IMR-90 (cell line): ENCODE results near the gene NACC2. TPM values are rescaled to one million over a fixed set of nuclear protein-coding genes. Genes with fewer than 3 reads are reported as not detected.
A peak's percentile ranks its signal among the peaks of the same experiment; 100 is the strongest.

ENCODE experiments used
- ATAC-seq: fragments of 200-7000 bp; cut with Tn5 transposase; 2 replicates; pipeline ENCODE4 v1.9.1; 2020; ENCODE audit warnings: low read depth, mild to moderate bottlenecking, moderate library complexity
- BruUV-seq: library from RNA; stranded (reverse); fragments of 400-500 nt; replicated peaks from 2 replicates; lab custom pipeline; 2021; lab: Mats Ljungman, UMichigan
- CTCF ChIA-PET: fragments of 300-600 bp; formaldehyde crosslinking; extraction: SDS; loops from one replicate; lab custom pipeline; 2021; ENCODE audit warnings: antibody characterized with exemption; lab: Yijun Ruan, JAX
- POLR2A ChIA-PET: fragments of 300-600 bp; sonication (Branson Sonifier 250); formaldehyde crosslinking; loops from one replicate; lab custom pipeline; 2022; ENCODE audit warnings: antibody characterized with exemption; ENCODE audit not compliant: unreplicated experiment; lab: Charles Lee
- DNase-seq: peaks from one replicate; pipeline ENCODE4 v3.0.0; 2013
- H2AFZ ChIP-seq: replicated peaks from 2 replicates; pipeline ENCODE3; 2013; ENCODE audit warnings: low read length, mild to moderate bottlenecking; ENCODE audit not compliant: poor library complexity
- H2AK5ac ChIP-seq: 2 replicates; pipeline ENCODE4 v1.6.1; 2013; ENCODE audit warnings: low read depth, low read length, inconsistent platforms
- H2AK9ac ChIP-seq: replicated peaks from 2 replicates; pipeline ENCODE3; 2013; ENCODE audit warnings: mild to moderate bottlenecking, low read depth, low read length, moderate library complexity; ENCODE audit not compliant: poor library complexity
- H2BK120ac ChIP-seq: 2 replicates; pipeline ENCODE4 v1.6.1; 2013; ENCODE audit warnings: low read depth, low read length, inconsistent platforms
- H2BK15ac ChIP-seq: 3 replicates; pipeline ENCODE4 v1.6.1; 2013; ENCODE audit warnings: low read depth, low read length, inconsistent platforms
- H2BK20ac ChIP-seq: 2 replicates; pipeline ENCODE4 v1.6.1; 2013; ENCODE audit warnings: low read depth, mild to moderate bottlenecking, inconsistent platforms, low read length, moderate library complexity
- H2BK5ac ChIP-seq: 2 replicates; pipeline ENCODE4 v1.6.1; 2013; ENCODE audit warnings: mild to moderate bottlenecking, low read depth, low read length, inconsistent platforms; ENCODE audit not compliant: poor library complexity, severe bottlenecking
- H3K14ac ChIP-seq: replicated peaks from 2 replicates; pipeline ENCODE4 v1.6.1; 2013; ENCODE audit warnings: low read depth, low read length, inconsistent platforms
- H3K18ac ChIP-seq: 2 replicates; pipeline ENCODE4 v1.6.1; 2013; ENCODE audit warnings: low read depth, low read length, control low read depth
- H3K23ac ChIP-seq: 2 replicates; pipeline ENCODE4 v1.6.1; 2013; ENCODE audit warnings: low read depth, low read length, inconsistent platforms
- H3K27ac ChIP-seq: 2 replicates; pipeline ENCODE4 v1.5.1; 2013; ENCODE audit warnings: mild to moderate bottlenecking, control low read depth, low read length; ENCODE audit not compliant: insufficient read depth
- H3K27me3 ChIP-seq: 2 replicates; pipeline ENCODE4 v1.6.1; 2013; ENCODE audit warnings: low read length; ENCODE audit not compliant: control insufficient read depth, insufficient read depth
- H3K36me3 ChIP-seq: 2 replicates; pipeline ENCODE4 v1.6.1; 2013; ENCODE audit warnings: low read length, mixed read lengths; ENCODE audit not compliant: control insufficient read depth, insufficient read depth
- H3K4ac ChIP-seq: 2 replicates; pipeline ENCODE4 v1.6.1; 2013; ENCODE audit warnings: low read depth, low read length, inconsistent platforms
- H3K4me1 ChIP-seq: 2 replicates; pipeline ENCODE4 v1.6.1; 2013; ENCODE audit warnings: low read length, mixed read lengths; ENCODE audit not compliant: control insufficient read depth, insufficient read depth
- H3K4me2 ChIP-seq: 2 replicates; pipeline ENCODE4 v1.6.1; 2013; ENCODE audit warnings: low read depth, mild to moderate bottlenecking, control low read depth, low read length, moderate library complexity
- H3K4me3 ChIP-seq: 2 replicates; pipeline ENCODE4 v1.5.1; 2013; ENCODE audit warnings: low read depth, mild to moderate bottlenecking, control low read depth, low read length, moderate library complexity; ENCODE audit not compliant: insufficient read depth
- H3K56ac ChIP-seq: 2 replicates; pipeline ENCODE4 v1.6.1; 2013; ENCODE audit warnings: low read length, inconsistent platforms; ENCODE audit not compliant: insufficient read depth; ENCODE audit errors: extremely low read depth
- H3K79me1 ChIP-seq, 2 experiments: 2 replicates each; pipeline ENCODE4 v1.6.1; 2013; ENCODE audit warnings: low read length in 2 of 2, inconsistent platforms in 1 of 2, low read depth in 1 of 2
- H3K9ac ChIP-seq: 2 replicates; pipeline ENCODE4 v1.6.1; 2013; ENCODE audit warnings: low read depth, low read length, control low read depth
- H3K9me1 ChIP-seq: 2 replicates; pipeline ENCODE4 v1.6.1; 2013; ENCODE audit warnings: low read length, inconsistent platforms; ENCODE audit not compliant: insufficient read depth
- H3K9me3 ChIP-seq: 2 replicates; pipeline ENCODE4 v1.6.1; 2013; ENCODE audit warnings: low read length; ENCODE audit not compliant: control insufficient read depth, insufficient read depth
- H4K20me1 ChIP-seq: 2 replicates; pipeline ENCODE4 v1.6.1; 2013; ENCODE audit warnings: low read length, inconsistent platforms; ENCODE audit not compliant: insufficient read depth
- H4K5ac ChIP-seq: 2 replicates; pipeline ENCODE4 v1.6.1; 2013; ENCODE audit warnings: mild to moderate bottlenecking, low read depth, low read length, control low read depth
- H4K8ac ChIP-seq, 2 experiments: 2 replicates each; pipeline ENCODE4 v1.6.1; 2013; ENCODE audit warnings: low read depth in 2 of 2, low read length in 2 of 2, control low read depth in 1 of 2, inconsistent platforms in 1 of 2
- H4K91ac ChIP-seq: 2 replicates; pipeline ENCODE4 v1.6.1; 2013; ENCODE audit warnings: low read depth, low read length, inconsistent platforms; ENCODE audit not compliant: insufficient read depth
- FOS ChIP-seq: fragments of 150-350 bp; IDR thresholded peaks from 2 replicates; pipeline ENCODE4 v1.6.1; 2016; ENCODE audit warnings: low read depth, low read length
- MAFK ChIP-seq: IDR thresholded peaks from 2 replicates; pipeline ENCODE4 v1.6.1; 2012; ENCODE audit warnings: low read depth, low read length, improper control_type of control experiment
- POLR2A ChIP-seq: IDR thresholded peaks from 2 replicates; pipeline ENCODE4 v1.6.1; 2012; ENCODE audit warnings: mild to moderate bottlenecking, low read depth, low read length
- SMC3 ChIP-seq: fragments of 150-350 bp; IDR thresholded peaks from 2 replicates; pipeline ENCODE4 v1.6.1; 2016; ENCODE audit warnings: low read depth, mild to moderate bottlenecking, antibody characterized with exemption, low read length, moderate library complexity
- WGBS, 2 experiments: methylation state at CpG; one replicate each; pipeline versions ENCODE4 v1.1.5 to v1.1.7; 2013; ENCODE audit warnings: missing lambda C conversion rate in 2 of 2; ENCODE audit not compliant: insufficient read length in 1 of 2; ENCODE audit errors: extremely low coverage in 2 of 2; 5-methylcytosine and 5-hydroxymethylcytosine counted together
- dilution Hi-C: fragments of 300-500 bp; cut with HindIII; formaldehyde crosslinking; loops from one replicate; pipeline ENCODE4 v1.14.3; 2018; ENCODE audit warnings: low sequenced_read_pairs; ENCODE audit not compliant: unreplicated experiment
- in situ Hi-C: fragments of 300-500 bp; cut with MboI; formaldehyde crosslinking; loops from 3 replicates; pipeline ENCODE4 v1.14.3; 2019; ENCODE audit warnings: low sequenced_read_pairs, inconsistent platforms, mixed read lengths
- intact Hi-C: fragments of 100-400 bp; cut with micrococcal nuclease; formaldehyde crosslinking; loops from 2 replicates; pipeline ENCODE4 v1.10.0; 2022
- polyA plus RNA-seq, 3 experiments: library from polyadenylated mRNA; depleted of rRNA; stranded (reverse); fragments of >200 nt; gene quantifications; 2 replicates each; pipeline ENCODE4 v1.2.3, GENCODE V29; 2012; ENCODE audit warnings: low replicate concordance in 1 of 3
- total RNA-seq: library from RNA; depleted of rRNA; stranded (reverse); fragments of >200 nt; gene quantifications from 2 replicates; pipeline ENCODE4 v1.2.3, GENCODE V29; 2012
- TF ChIP-seq, protein P1 (sequence below): fragments of 150-350 bp; IDR thresholded peaks from 2 replicates; pipeline ENCODE4 v1.6.1; 2016; ENCODE audit warnings: low read depth, mild to moderate bottlenecking, low read length, moderate library complexity, borderline replicate concordance
- TF ChIP-seq, protein P2 (sequence below): conservative IDR thresholded peaks from 2 replicates; pipeline ENCODE4 v1.5.1; 2012; ENCODE audit warnings: mild to moderate bottlenecking, low read depth, low read length, improper control_type of control experiment

Gene NACC2
- total and polyA plus RNA-seq, 2 of the 4 experiments (the other 2 are of a cell fraction): 7.9 to 19.0 TPM

DNA sequence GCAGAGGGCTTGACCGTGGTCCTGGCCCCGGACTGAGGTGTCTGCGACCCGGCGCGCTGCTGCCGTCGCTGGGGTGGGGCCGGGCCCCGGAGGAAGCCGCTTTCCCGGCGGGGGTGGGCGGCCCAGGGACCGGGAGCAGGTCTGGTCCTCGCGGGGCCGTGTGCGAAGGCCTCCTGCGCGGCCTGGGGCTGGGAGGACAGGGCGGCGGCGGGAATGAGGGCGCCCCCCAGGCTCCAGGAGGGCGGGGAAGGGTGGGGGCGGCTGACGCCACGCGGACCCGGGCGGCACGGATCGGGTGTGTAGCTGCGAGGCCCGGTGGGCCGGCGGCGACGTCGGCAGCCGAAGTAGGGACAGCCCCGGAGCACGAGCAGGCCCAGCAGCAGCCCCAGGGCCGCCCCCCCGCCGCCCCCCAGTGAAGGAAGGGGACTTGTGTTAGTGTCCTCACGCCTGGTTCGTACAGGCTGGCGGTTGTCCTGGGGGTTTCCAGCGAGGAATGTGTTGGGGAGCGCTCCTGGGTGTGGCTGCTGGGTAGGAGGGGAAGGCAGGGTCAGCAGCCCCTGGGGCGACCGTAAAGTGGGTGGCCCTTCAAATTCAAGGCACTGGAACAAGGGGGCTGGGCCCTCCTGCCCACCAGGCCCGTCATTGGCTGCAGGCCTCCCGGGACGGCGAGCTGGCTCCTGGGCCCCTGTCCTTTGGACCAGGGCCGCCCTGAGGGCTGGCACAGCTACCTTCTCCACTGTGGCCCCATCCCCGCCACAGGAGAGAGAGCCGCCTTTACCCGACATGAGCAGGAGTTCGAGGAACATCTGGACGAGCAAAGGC lies 24.2 kb upstream of the NACC2 start:
- intact Hi-C loops: loop anchor here (2.0 kb wide), 1 partner anchor 24 kb away; the partner anchor contains the start of gene NACC2
- Histone ChIP-seq H3K9me1 (peaks cover 7% of the 10 kb centered on the region; the same call in 1 of the 2 replicates), H4K8ac (peak overlapping the region; percentile 55 to 64; a peak in 3 of 4 replicates), H2AK5ac (peak overlapping the region; percentile 84), H3K14ac (peak overlapping the region; percentile 17; the same call in 1 of the 2 replicates), H2BK5ac (peak overlapping the region; percentile 66), H3K9ac (peak overlapping the region; percentile 66), H2BK120ac (no peak overlapping the region), H3K27ac (peak overlapping the region; percentile 74), H4K91ac (peak overlapping the region; percentile 65), H4K20me1 (peaks cover 7% of the 10 kb centered on the region; the same call in 1 of the 2 replicates), H3K18ac (no peak overlapping the region), H2AFZ (peak overlapping the region; percentile 97), H3K4me2 (peak overlapping the region; percentile 32), H3K9me3 (no peaks in the 10 kb centered on the region), H3K4me1 (peaks cover 11% of the 10 kb centered on the region), H3K56ac (peak overlapping the region; percentile 55; the same call in 1 of the 2 replicates), H4K5ac (peak overlapping the region; percentile 16; the same call in 1 of the 2 replicates), H2BK20ac (no peak overlapping the region), H3K4me3 (peak overlapping the region; percentile 64), H3K23ac (peak overlapping the region; percentile 83), H3K27me3 (peaks cover 6% of the 10 kb centered on the region; the same call in 1 of the 2 replicates), H3K36me3 (peaks cover 15% of the 10 kb centered on the region; the same call in 1 of the 2 replicates), H3K79me1 (peaks cover 5 to 42% of the 10 kb centered on the region in 2 experiments; a peak in 3 of 4 replicates), H3K4ac (peak overlapping the region; percentile 77), H2AK9ac (peak overlapping the region; percentile 92), H2BK15ac (no peak overlapping the region)
- dilution Hi-C loops: no loop called here
- 0% methylated on average over 12 of the region's 64 CpGs; no CpG with 5 or more reads in 1 of the 2 experiments for WGBS, 2 experiments
- in situ Hi-C loops: no loop called here
- DNase-seq (peak; percentile 19), ATAC-seq (peak; percentile 16)
- ChIA-PET POLR2A (interaction anchor here (0.6 kb wide), 1 partner anchor 14 kb away, joined by 5 read pairs; no protein-coding TSS in a partner anchor), CTCF (no interaction called here)
- TF ChIP-seq, protein P1, sequence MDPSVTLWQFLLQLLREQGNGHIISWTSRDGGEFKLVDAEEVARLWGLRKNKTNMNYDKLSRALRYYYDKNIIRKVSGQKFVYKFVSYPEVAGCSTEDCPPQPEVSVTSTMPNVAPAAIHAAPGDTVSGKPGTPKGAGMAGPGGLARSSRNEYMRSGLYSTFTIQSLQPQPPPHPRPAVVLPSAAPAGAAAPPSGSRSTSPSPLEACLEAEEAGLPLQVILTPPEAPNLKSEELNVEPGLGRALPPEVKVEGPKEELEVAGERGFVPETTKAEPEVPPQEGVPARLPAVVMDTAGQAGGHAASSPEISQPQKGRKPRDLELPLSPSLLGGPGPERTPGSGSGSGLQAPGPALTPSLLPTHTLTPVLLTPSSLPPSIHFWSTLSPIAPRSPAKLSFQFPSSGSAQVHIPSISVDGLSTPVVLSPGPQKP: no peak
- TF ChIP-seq POLR2A (no peak; the same call in 1 of the 2 replicates), MAFK (no peak), FOS (no peak), SMC3 (no peak)
- TF ChIP-seq, protein P2, sequence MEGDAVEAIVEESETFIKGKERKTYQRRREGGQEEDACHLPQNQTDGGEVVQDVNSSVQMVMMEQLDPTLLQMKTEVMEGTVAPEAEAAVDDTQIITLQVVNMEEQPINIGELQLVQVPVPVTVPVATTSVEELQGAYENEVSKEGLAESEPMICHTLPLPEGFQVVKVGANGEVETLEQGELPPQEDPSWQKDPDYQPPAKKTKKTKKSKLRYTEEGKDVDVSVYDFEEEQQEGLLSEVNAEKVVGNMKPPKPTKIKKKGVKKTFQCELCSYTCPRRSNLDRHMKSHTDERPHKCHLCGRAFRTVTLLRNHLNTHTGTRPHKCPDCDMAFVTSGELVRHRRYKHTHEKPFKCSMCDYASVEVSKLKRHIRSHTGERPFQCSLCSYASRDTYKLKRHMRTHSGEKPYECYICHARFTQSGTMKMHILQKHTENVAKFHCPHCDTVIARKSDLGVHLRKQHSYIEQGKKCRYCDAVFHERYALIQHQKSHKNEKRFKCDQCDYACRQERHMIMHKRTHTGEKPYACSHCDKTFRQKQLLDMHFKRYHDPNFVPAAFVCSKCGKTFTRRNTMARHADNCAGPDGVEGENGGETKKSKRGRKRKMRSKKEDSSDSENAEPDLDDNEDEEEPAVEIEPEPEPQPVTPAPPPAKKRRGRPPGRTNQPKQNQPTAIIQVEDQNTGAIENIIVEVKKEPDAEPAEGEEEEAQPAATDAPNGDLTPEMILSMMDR: peak; percentile 4; the same call in 1 of the 2 replicates
- no TSS peak for BruUV-seq
